ENCODE results near the gene SPPL2A. TPM values are rescaled to one million over a fixed set of nuclear protein-coding genes. Genes with fewer than 3 reads are reported as not detected.
"Not testable (repeated sequence)": the region's sequence is repeated elsewhere in the genome, so short reads cannot be mapped to it uniquely, and the experiment has no call there.

SPPL2A gene
- polyA plus RNA-seq, 4 donors, result 43.2 to 62.3 (median 52.6) TPM

GRCh38 chr15:50698101-50698500 is 67.4 kb downstream of the SPPL2A start:
- H3K4me3 ChIP-seq (ENCODE audit: low read depth in 1 of 3, low read length in 3 of 3), result no peak overlapping the region
- H3K36me3 ChIP-seq (ENCODE audit: control insufficient read depth in 3 of 3, insufficient read depth in 2 of 3, low read depth in 1 of 3, low read length in 3 of 3), result peaks cover 0 to 3% (median 3%) of the 10 kb centered on the region in 3 donors
- no peak for DNase-seq
- H3K9me3 ChIP-seq (ENCODE audit: control insufficient read depth in 2 of 2, insufficient read depth in 1 of 2, low read depth in 1 of 2, low read length in 1 of 2), result no peaks in the 10 kb centered on the region
- WGBS, 3 donors, result 86 to 94% (median 93%) methylated on average over 8 of the region's 8 CpGs
- no peaks in the 10 kb centered on the region for H3K27me3 ChIP-seq (ENCODE audit: control insufficient read depth in 3 of 3, insufficient read depth in 3 of 3, low read length in 3 of 3)
- no peak for FAIRE-seq
- H3K4me1 ChIP-seq (ENCODE audit: control insufficient read depth in 3 of 3, insufficient read depth in 2 of 3, low read depth in 1 of 3, low read length in 2 of 3), result no peaks in the 10 kb centered on the region
- no peak overlapping the region for H3K27ac ChIP-seq (ENCODE audit: low read depth in 1 of 3, low read length in 2 of 3)

- Histone ChIP-seq H3K27ac (ENCODE audit: low read depth in 1 of 3, low read length in 2 of 3) (no peak overlapping the region), H3K27me3 (ENCODE audit: control insufficient read depth in 3 of 3, insufficient read depth in 3 of 3, low read length in 3 of 3) (no peaks in the 10 kb centered on the region), H3K36me3 (ENCODE audit: control insufficient read depth in 3 of 3, insufficient read depth in 2 of 3, low read depth in 1 of 3, low read length in 3 of 3) (peaks cover 0 to 3% (median 3%) of the 10 kb centered on the region in 3 donors), H3K4me1 (ENCODE audit: control insufficient read depth in 3 of 3, insufficient read depth in 2 of 3, low read depth in 1 of 3, low read length in 2 of 3) (no peaks in the 10 kb centered on the region), H3K9me3 (ENCODE audit: control insufficient read depth in 2 of 2, insufficient read depth in 1 of 2, low read depth in 1 of 2, low read length in 1 of 2) (no peaks in the 10 kb centered on the region), H3K4me3 (ENCODE audit: low read depth in 1 of 3, low read length in 3 of 3) (no peak overlapping the region)
- 87 to 90% (median 88%) methylated on average over 4 of the region's 4 CpGs for WGBS, 3 donors
- DNase-seq (no peak), FAIRE-seq (no peak)
Measured at GRCh38 chr15:50697109-50697797, 68.3 kb downstream of the SPPL2A start.

- not testable (repeated sequence) for H3K27ac ChIP-seq (ENCODE audit: low read depth in 1 of 3, low read length in 2 of 3); H3K27me3 ChIP-seq (ENCODE audit: control insufficient read depth in 3 of 3, insufficient read depth in 3 of 3, low read length in 3 of 3); H3K9me3 ChIP-seq (ENCODE audit: control insufficient read depth in 2 of 2, insufficient read depth in 1 of 2, low read depth in 1 of 2, low read length in 1 of 2); FAIRE-seq; H3K36me3 ChIP-seq (ENCODE audit: control insufficient read depth in 3 of 3, insufficient read depth in 2 of 3, low read depth in 1 of 3, low read length in 3 of 3); H3K4me3 ChIP-seq (ENCODE audit: low read depth in 1 of 3, low read length in 3 of 3); H3K4me1 ChIP-seq (ENCODE audit: control insufficient read depth in 3 of 3, insufficient read depth in 2 of 3, low read depth in 1 of 3, low read length in 2 of 3); DNase-seq
- WGBS, 3 donors, result 89 to 94% (median 89%) methylated on average over 9 of the region's 9 CpGs
Measured at GRCh38 chr15:50694634-50695165, 70.8 kb downstream of the SPPL2A start.

GRCh38 chr15:50687302-50687902 is 78.1 kb downstream of the SPPL2A start:
- peaks cover 0 to 18% (median 0%) of the 10 kb centered on the region in 3 donors for H3K36me3 ChIP-seq (ENCODE audit: control insufficient read depth in 3 of 3, insufficient read depth in 2 of 3, low read depth in 1 of 3, low read length in 3 of 3)
- peak overlapping the region; percentile 5 to 100 (median 75) for H3K4me3 ChIP-seq (ENCODE audit: low read depth in 1 of 3, low read length in 3 of 3)
- no peak for FAIRE-seq
- WGBS, 3 donors, result 28 to 44% (median 35%) methylated on average over 10 of the region's 10 CpGs
- no peaks in the 10 kb centered on the region for H3K9me3 ChIP-seq (ENCODE audit: control insufficient read depth in 2 of 2, insufficient read depth in 1 of 2, low read depth in 1 of 2, low read length in 1 of 2)
- H3K27ac ChIP-seq (ENCODE audit: low read depth in 1 of 3, low read length in 2 of 3), result peak overlapping the region; percentile 81 to 99 (median 84)
- H3K4me1 ChIP-seq (ENCODE audit: control insufficient read depth in 3 of 3, insufficient read depth in 2 of 3, low read depth in 1 of 3, low read length in 2 of 3), result peaks cover 3 to 8% (median 3%) of the 10 kb centered on the region in 3 donors
- H3K27me3 ChIP-seq (ENCODE audit: control insufficient read depth in 3 of 3, insufficient read depth in 3 of 3, low read length in 3 of 3), result no peaks in the 10 kb centered on the region
- DNase-seq, result no peak

GRCh38 chr15:50686469-50687301 is 78.8 kb downstream of the SPPL2A start, which contains the start of gene TRPM7:
Gene TRPM7, minus strand, starts transcription at chr15:50686797. Its CDS starts 264 bp downstream, at chr15:50686533.
- DNase-seq, result peak; percentile 89 to 97
- H3K4me1 ChIP-seq (ENCODE audit: control insufficient read depth in 3 of 3, insufficient read depth in 2 of 3, low read depth in 1 of 3, low read length in 2 of 3), result peaks cover 3 to 8% (median 3%) of the 10 kb centered on the region in 3 donors
- 0% methylated on average over 75 to 80 of the region's 80 CpGs for WGBS, 3 donors
- H3K27ac ChIP-seq (ENCODE audit: low read depth in 1 of 3, low read length in 2 of 3), result peak within 1 kb of the TSS; percentile 84 to 99 (median 90)
- H3K27me3 ChIP-seq (ENCODE audit: control insufficient read depth in 3 of 3, insufficient read depth in 3 of 3, low read length in 3 of 3), result no peaks in the 10 kb centered on the region
- H3K9me3 ChIP-seq (ENCODE audit: control insufficient read depth in 2 of 2, insufficient read depth in 1 of 2, low read depth in 1 of 2, low read length in 1 of 2), result no peaks in the 10 kb centered on the region
- H3K36me3 ChIP-seq (ENCODE audit: control insufficient read depth in 3 of 3, insufficient read depth in 2 of 3, low read depth in 1 of 3, low read length in 3 of 3), result peaks cover 0 to 21% (median 0%) of the 10 kb centered on the region in 3 donors
- H3K4me3 ChIP-seq (ENCODE audit: low read depth in 1 of 3, low read length in 3 of 3), result peak within 1 kb of the TSS; percentile 75 to 100 (median 75)
- FAIRE-seq, result no peak

- Histone ChIP-seq H3K9me3 (ENCODE audit: control insufficient read depth in 2 of 2, insufficient read depth in 1 of 2, low read depth in 1 of 2, low read length in 1 of 2) (no peaks in the 10 kb centered on the region), H3K4me1 (ENCODE audit: control insufficient read depth in 3 of 3, insufficient read depth in 2 of 3, low read depth in 1 of 3, low read length in 2 of 3) (peaks cover 3 to 8% (median 3%) of the 10 kb centered on the region in 3 donors), H3K27ac (ENCODE audit: low read depth in 1 of 3, low read length in 2 of 3) (peak overlapping the region; percentile 84 to 99 (median 90)), H3K27me3 (ENCODE audit: control insufficient read depth in 3 of 3, insufficient read depth in 3 of 3, low read length in 3 of 3) (no peaks in the 10 kb centered on the region), H3K4me3 (ENCODE audit: low read depth in 1 of 3, low read length in 3 of 3) (peak overlapping the region; percentile 75 to 100 (median 75)), H3K36me3 (ENCODE audit: control insufficient read depth in 3 of 3, insufficient read depth in 2 of 3, low read depth in 1 of 3, low read length in 3 of 3) (peaks cover 0 to 21% (median 0%) of the 10 kb centered on the region in 3 donors)
- FAIRE-seq (no peak), DNase-seq (peak in 1 of 2 donors; percentile 56)
- WGBS, 3 donors, result 0 to 1% (median 0%) methylated on average over 28 to 30 of the region's 30 CpGs
Measured at GRCh38 chr15:50685976-50686468, 79.5 kb downstream of the SPPL2A start.

- Histone ChIP-seq H3K4me3 (ENCODE audit: low read depth in 1 of 3, low read length in 3 of 3) (peak overlapping the region; percentile 75 to 100 (median 75)), H3K4me1 (ENCODE audit: control insufficient read depth in 3 of 3, insufficient read depth in 2 of 3, low read depth in 1 of 3, low read length in 2 of 3) (peaks cover 3 to 8% (median 3%) of the 10 kb centered on the region in 3 donors), H3K36me3 (ENCODE audit: control insufficient read depth in 3 of 3, insufficient read depth in 2 of 3, low read depth in 1 of 3, low read length in 3 of 3) (peaks cover 0 to 21% (median 0%) of the 10 kb centered on the region in 3 donors), H3K9me3 (ENCODE audit: control insufficient read depth in 2 of 2, insufficient read depth in 1 of 2, low read depth in 1 of 2, low read length in 1 of 2) (no peaks in the 10 kb centered on the region), H3K27me3 (ENCODE audit: control insufficient read depth in 3 of 3, insufficient read depth in 3 of 3, low read length in 3 of 3) (no peaks in the 10 kb centered on the region), H3K27ac (ENCODE audit: low read depth in 1 of 3, low read length in 2 of 3) (peak overlapping the region; percentile 84 to 99 (median 90))
- WGBS, 3 donors, result 50 to 54% (median 53%) methylated on average over 22 of the region's 22 CpGs
- FAIRE-seq (no peak), DNase-seq (peak in 1 of 2 donors; percentile 21)
Measured at GRCh38 chr15:50685191-50685975, 80.1 kb downstream of the SPPL2A start.

All from small intestine (tissue), 7 donors.